Gastroesophageal sphincter (tissue), 3 donors: Measurements from ENCODE around the gene ITPR2.

ENCODE experiments used
- EP300 ChIP-seq: sonication (generic); formaldehyde crosslinking; IDR thresholded peaks from one replicate; pipeline ENCODE4 v1.6.1; 2017; ENCODE audit warnings: antibody characterized with exemption, mild to moderate bottlenecking
- POLR2A ChIP-seq, 2 donors: fragments of 450-650 bp; IDR thresholded peaks; one replicate each; pipeline ENCODE4 v1.6.1; 2017; ENCODE audit warnings: antibody characterized with exemption in 2 of 2, mild to moderate bottlenecking in 2 of 2, moderate library complexity in 1 of 2
- TF ChIP-seq, protein P1 (sequence below), 4 experiments: fragments of 200-600 bp in 2 of 4; fragments of 450-650 bp in 2 of 4; sonication (generic) in 1 of 4; IDR thresholded peaks; one replicate each; pipeline ENCODE4 v1.5.1; 2017 to 2019; ENCODE audit warnings: antibody characterized with exemption in 4 of 4, mild to moderate bottlenecking in 2 of 4, moderate library complexity in 2 of 4

DNA sequence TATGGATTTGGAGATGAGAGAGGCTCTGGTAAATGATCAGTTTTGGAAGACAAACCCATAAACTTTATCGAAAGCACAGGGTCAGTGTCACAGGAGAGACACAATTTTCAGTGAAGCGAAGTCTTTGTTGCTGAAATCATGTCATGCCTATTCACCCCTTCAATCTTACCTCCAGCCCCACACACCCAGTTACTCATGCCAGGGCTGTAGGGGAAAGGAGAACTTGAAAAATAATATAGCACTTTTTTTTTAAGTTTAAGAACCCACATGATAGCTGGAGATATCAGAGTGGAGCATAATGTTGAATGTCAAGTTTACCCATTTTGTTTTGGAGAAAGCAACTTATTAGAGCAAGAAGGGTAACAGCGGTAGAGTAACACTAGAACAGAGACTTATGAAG, 530.2 kb downstream of the ITPR2 start:
- TF ChIP-seq POLR2A (IDR thresholded peaks at IDR 0.05): no peak
- no peak for TF ChIP-seq EP300
- TF ChIP-seq, protein P1, sequence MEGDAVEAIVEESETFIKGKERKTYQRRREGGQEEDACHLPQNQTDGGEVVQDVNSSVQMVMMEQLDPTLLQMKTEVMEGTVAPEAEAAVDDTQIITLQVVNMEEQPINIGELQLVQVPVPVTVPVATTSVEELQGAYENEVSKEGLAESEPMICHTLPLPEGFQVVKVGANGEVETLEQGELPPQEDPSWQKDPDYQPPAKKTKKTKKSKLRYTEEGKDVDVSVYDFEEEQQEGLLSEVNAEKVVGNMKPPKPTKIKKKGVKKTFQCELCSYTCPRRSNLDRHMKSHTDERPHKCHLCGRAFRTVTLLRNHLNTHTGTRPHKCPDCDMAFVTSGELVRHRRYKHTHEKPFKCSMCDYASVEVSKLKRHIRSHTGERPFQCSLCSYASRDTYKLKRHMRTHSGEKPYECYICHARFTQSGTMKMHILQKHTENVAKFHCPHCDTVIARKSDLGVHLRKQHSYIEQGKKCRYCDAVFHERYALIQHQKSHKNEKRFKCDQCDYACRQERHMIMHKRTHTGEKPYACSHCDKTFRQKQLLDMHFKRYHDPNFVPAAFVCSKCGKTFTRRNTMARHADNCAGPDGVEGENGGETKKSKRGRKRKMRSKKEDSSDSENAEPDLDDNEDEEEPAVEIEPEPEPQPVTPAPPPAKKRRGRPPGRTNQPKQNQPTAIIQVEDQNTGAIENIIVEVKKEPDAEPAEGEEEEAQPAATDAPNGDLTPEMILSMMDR (IDR thresholded peaks at IDR 0.05): no peak
